Breast epithelium (tissue), 3 donors: Measurements from ENCODE around the gene KMO.

Experiments used
- POLR2A ChIP-seq: fragments of 450-650 bp; IDR thresholded peaks from one replicate; pipeline ENCODE4 v1.6.1; 2016; ENCODE audit warnings: antibody characterized with exemption, mild to moderate bottlenecking, moderate library complexity
- TF ChIP-seq, protein P1 (sequence below), 3 donors: fragments of 450-650 bp; IDR thresholded peaks; one replicate each; pipeline ENCODE4 v1.5.1; 2016 to 2017; ENCODE audit warnings: antibody characterized with exemption in 3 of 3, mild to moderate bottlenecking in 3 of 3, moderate library complexity in 3 of 3

DNA sequence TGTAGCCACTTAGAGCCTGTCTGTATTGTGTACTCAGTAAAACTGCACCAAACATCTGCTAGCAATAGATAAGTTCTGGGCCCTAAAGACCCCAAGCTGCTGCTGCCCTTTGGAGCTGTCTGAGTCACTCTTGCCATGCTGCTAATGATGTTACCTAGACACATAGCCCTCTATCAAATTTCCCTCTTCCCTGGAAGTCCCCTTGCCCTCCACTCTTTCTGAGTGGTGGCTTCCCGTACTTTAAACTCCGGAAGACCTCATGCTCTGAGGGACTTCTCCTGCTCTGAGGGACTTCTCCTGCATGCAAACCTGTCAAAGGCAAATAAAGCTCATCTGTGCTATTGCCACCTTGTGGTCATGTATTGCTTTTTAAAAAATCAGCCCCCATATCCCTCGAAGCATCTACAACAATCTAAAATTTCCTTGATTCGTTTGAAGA lies 46.6 kb upstream of the KMO start:
- TF ChIP-seq, protein P1, sequence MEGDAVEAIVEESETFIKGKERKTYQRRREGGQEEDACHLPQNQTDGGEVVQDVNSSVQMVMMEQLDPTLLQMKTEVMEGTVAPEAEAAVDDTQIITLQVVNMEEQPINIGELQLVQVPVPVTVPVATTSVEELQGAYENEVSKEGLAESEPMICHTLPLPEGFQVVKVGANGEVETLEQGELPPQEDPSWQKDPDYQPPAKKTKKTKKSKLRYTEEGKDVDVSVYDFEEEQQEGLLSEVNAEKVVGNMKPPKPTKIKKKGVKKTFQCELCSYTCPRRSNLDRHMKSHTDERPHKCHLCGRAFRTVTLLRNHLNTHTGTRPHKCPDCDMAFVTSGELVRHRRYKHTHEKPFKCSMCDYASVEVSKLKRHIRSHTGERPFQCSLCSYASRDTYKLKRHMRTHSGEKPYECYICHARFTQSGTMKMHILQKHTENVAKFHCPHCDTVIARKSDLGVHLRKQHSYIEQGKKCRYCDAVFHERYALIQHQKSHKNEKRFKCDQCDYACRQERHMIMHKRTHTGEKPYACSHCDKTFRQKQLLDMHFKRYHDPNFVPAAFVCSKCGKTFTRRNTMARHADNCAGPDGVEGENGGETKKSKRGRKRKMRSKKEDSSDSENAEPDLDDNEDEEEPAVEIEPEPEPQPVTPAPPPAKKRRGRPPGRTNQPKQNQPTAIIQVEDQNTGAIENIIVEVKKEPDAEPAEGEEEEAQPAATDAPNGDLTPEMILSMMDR (IDR thresholded peaks at IDR 0.05) = no peak
- TF ChIP-seq POLR2A = no peak
